NCI-H1436 treated with DMSO at 0.1 percent for 48 hours (cell line): ENCODE measurements around the gene WWC2.

Source experiments
- DNase-seq: peaks from one replicate; lab custom pipeline; 2025; lab: John Stamatoyannopoulos, UW

WWC2 gene

DNA sequence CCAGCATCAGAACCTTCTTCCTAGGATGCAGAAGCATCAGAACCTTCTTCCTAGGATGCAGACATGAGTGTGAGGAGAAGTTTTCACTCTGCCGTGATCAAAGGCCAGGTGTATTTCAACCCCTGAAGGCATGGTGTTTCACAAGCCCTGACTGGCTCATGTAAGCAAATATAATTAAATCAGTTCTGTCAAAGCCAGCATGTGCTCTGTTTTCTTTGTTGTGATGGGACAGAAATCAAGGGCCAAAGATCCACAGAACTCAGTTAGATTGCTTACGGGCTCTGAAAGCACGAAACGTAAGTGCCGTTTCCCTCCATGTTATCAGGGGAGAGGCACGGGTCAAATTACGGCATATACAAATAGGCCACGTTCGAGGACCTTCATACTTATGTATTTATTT lies 255.2 kb downstream of the WWC2 start:
- DNase-seq = no peak

DNA sequence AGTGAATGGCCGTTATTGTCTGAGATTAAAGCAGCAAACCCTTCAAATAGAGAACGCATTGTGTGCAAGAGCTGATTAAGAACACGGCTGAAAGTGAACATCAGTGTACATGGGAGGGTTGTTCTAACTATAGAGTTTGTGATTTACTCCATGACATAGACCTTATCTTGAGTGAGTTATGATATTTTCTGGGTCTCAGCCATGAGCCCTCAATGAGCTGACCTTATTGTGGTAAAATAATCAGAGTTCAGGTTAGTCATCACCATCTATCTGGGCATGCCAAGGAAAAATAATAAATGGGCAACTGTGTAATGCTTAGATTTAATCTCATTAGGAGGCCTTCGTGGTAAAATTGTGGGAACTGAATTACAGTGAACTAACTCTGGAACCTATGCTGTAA lies 256.3 kb downstream of the WWC2 start:
- no peak for DNase-seq

DNA sequence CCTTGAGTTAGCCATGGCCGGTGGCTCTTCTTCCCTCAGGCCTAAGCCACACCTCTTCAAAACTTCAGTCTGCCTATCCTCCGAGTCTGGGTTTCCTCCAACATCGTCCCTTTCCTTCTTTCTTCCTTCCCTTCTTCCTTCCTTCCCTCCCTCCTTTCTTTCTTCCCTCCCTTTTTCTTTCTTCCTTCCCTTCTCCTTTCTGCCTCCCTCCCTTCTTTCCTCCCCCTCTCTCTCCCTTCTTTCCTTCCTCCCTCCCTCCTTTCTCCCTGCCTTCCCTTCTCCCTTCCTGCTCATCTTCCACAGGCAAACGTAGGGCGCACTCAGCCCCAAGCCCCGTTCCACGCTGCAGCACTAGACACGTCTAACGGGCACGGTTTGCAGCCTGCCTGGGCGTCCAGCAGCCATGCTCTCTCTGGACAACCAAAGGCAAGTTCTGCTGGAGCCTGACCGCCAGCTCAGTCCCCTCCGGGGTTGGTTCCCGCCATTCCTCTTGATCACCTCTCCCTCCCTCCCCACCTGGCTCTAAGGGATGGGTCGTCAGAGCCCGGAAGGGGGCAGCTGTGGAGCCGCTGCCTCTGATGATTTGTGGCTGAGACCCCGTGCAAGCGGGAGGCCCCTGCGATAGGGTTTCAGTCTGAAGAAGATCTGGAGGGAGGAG lies 257.2 kb downstream of the WWC2 start:
- DNase-seq = no peak

DNA sequence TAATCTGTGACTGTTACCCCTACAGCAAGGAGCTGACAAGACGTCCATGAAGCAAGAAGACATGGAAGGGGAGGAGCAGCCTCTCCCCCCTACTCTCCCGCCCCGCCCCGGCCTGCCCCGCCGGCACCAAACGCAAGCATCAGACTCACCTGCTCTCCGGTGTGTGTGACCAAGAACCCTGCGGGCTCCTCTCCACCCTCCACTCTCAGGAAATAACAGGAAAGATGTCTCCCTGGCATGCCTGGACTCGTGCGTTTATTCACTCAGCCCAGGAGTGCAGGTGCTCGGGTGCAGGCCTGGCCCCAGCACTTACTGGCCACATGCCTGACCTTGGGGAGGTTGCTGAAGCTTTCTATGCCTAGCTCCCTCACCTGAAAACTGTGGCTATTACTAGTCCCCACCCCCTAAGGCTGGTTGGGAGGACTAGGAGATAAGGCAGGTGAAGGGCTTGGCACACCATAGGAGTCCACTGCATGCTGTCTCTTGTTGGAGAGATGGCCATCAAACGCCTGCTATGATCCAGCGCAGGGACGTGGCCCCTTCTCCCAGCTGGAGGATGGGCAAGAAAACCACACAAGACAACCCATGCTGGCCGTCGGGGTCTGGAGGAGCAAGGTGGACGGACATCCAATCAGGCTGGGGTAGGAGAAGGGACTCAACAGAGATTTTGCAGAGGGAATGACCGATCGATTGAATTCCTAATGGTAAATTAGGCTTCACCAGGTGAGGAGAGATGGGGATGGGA lies 258.0 kb downstream of the WWC2 start:
- no peak for DNase-seq

GRCh38 chr4:183358215-183358755 lies 259.2 kb downstream of the WWC2 start:
- no peak for DNase-seq

DNA sequence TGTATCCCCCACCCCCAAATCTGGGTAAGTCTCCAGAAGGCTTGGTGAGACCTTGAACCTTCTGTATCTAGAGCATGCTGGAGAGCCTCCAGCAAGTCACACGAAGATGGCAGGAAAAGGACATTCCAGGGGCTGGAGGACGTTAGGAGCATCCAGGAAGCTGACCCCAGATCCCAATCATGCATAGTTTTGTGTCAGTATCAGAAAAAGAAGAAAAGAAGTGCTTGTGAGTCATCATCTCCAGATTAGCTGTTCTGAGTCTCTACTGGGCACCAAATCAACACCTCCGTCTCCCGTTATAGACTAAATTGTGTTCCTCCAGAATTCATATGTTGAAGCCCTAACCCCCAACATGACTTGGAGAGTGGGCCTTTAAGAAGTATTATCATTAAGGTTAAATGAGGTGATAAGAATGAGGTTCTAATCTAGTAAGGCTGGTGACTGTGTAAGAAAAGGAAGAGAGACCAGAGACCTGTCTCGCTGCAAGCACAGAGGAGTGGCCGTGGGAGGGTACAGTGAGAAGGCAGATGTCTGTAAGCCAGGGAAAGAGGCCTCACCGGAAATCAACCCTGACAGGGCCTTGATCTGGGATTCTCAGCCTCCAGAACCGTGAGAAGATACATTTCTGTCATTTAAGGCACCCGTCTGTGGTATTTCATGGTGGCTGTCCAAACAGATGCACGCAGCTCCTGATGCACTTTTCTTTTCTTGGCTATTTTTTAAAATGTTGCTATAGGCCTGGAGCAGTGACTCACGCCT lies 261.3 kb downstream of the WWC2 start:
- DNase-seq = no peak

DNA sequence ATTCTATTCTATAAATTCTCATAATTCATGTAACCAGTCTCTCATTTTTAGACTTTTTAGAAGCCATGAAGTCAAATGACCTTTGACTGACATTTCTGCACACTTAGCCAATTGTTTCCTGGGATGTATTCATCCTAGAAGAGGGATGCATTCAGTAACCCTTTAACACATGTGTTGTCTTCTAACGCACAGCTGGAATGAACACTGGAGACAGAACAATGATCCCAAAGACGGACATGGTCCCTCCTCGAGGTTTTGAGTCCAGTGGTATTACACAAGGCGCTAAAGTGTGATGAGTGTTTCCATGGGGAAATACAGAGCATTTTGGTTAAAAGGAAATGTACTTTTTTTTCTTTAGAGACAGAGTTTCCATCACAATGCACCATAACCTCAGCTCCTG lies 263.0 kb downstream of the WWC2 start:
- no peak for DNase-seq

DNA sequence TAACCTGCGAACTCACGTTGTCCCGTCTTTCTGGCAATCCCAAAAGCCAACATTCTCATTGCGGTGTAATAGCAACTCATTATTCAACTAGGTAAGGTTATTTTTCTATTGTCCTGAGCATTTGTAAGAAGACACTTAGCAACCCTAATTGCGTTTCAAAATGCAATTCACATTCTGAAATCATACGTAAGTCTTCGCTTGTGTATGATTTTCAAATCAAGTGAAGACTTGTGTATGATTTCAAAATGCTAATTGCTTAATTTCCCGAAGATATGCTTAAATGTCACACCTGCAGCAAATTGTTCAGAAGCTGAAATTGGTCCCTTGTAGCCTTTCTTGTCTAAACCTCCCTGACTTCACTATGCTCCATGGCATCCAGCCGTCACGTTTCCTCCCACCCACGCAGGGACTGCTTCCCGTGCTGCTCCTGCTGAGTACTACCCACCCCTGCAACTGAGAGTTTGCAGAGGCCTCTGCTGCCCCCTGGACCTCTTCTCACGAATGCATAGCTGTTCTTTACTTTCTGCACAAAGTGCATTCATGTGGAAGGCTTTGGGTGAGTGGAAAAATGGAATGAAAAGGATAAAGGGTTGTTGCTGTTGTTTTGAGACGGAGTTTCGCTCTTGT lies 264.0 kb downstream of the WWC2 start:
- no peak for DNase-seq

DNA sequence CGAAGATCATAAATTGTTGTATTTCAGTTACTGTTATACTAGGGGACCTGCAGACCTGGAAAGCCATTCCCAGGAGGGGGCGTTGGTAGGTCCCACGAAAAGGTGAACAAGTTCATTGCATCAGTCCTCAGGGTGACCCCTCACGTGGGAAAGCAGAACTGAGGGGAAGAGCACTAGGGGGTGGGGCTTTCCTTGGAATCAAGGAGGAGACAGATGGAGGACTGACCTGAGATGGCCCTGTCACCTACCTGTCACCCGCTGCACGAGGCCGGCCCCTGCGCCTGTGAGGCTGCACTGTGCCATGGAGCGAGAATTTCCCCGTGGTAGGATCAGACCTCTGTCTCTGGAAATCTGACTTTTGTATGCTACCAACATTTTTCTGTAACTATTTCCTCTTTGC lies 265.0 kb downstream of the WWC2 start:
- DNase-seq = no peak

DNA sequence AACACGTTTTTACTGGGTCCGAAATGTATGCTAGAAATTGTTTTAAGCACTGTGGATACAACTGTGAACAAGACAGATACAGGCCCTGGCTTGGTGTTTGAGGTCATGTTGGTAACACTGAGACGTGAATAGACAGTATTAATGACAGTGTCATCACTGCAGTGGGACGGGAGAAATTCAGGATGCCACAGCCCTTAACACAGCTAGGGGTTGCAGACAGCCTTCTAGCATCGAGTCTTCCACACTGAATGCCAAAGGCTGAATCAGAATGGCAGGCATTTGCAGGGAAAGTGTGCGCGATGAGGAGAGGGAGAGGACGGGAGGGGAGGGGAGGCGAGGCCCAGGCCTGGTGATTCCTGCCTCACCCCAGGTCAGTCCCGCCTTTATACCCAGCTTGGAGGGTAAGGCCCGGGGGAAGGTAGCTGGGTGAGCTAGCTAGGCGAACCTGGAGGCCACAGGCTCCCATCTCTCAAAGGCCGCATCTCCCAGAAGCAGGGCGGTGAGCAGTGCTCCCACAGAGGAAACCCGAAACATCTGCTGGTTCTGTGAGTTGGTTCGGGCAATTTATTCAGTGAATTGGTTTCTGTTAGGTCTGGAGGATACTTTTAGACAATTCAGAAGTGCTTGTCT lies 267.3 kb downstream of the WWC2 start:
- DNase-seq = no peak

GRCh38 chr4:183369073-183369472 lies 270.0 kb downstream of the WWC2 start:
- DNase-seq = no peak
